Coronary artery (tissue), 2 donors: ENCODE results near the gene TMEM87A.

ENCODE experiments used
- DNase-seq: peaks from one replicate; pipeline ENCODE4 v3.0.0-alpha.2; 2017; ENCODE audit warnings: low spot score
- H3K27ac ChIP-seq, 2 donors: fragments of 200-600 bp; sonication (generic); one replicate each; pipeline ENCODE4 v1.5.1; 2016 to 2019
- H3K4me3 ChIP-seq: fragments of 200-600 bp; sonication (generic); 2 replicates; pipeline ENCODE4 v1.5.1; 2016; ENCODE audit warnings: mild to moderate bottlenecking, moderate library complexity
- TF ChIP-seq, protein P1 (sequence below): fragments of 200-600 bp; sonication (generic); IDR thresholded peaks from one replicate; pipeline ENCODE4 v1.5.1; 2019; ENCODE audit warnings: antibody characterized with exemption

TMEM87A gene

GRCh38 chr15:42270551-42270950, 2.7 kb downstream of the TMEM87A start:
- TF ChIP-seq, protein P1, sequence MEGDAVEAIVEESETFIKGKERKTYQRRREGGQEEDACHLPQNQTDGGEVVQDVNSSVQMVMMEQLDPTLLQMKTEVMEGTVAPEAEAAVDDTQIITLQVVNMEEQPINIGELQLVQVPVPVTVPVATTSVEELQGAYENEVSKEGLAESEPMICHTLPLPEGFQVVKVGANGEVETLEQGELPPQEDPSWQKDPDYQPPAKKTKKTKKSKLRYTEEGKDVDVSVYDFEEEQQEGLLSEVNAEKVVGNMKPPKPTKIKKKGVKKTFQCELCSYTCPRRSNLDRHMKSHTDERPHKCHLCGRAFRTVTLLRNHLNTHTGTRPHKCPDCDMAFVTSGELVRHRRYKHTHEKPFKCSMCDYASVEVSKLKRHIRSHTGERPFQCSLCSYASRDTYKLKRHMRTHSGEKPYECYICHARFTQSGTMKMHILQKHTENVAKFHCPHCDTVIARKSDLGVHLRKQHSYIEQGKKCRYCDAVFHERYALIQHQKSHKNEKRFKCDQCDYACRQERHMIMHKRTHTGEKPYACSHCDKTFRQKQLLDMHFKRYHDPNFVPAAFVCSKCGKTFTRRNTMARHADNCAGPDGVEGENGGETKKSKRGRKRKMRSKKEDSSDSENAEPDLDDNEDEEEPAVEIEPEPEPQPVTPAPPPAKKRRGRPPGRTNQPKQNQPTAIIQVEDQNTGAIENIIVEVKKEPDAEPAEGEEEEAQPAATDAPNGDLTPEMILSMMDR, result no peak
- no peak for DNase-seq
- H3K27ac ChIP-seq, result no peak overlapping the region
- H3K4me3 ChIP-seq, result no peak overlapping the region

GRCh38 chr15:42267286-42267685, 5.9 kb downstream of the TMEM87A start:
- TF ChIP-seq, protein P1, result no peak
- DNase-seq, result no peak
- Histone ChIP-seq H3K4me3 (no peak overlapping the region), H3K27ac (no peak overlapping the region)

DNA sequence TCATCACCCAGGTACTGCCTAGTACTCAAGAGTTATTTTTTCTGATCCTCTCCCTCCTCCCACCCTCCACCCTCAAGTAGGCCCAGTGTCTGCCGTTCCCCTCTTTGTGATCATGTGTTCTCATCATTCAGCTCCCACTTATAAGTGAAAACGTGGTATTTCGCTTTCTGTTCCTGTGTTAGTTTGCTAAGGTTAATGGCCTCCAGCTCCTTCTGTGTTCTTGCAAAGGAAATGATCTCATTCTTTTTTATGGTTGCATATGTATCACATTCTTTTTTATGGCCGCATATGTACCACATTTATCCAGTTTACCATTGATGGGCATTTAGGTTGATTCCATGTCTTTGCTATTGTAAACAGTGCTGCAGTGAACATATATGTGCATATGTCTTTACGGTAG, 8.4 kb downstream of the TMEM87A start:
- no peak for DNase-seq
- H3K27ac ChIP-seq, result no peak overlapping the region
- TF ChIP-seq, protein P1, result no peak
- no peak overlapping the region for H3K4me3 ChIP-seq

GRCh38 chr15:42253300-42253699, 19.9 kb downstream of the TMEM87A start:
- Histone ChIP-seq H3K27ac (no peak overlapping the region), H3K4me3 (no peak overlapping the region)
- no peak for DNase-seq
- TF ChIP-seq, protein P1, result no peak

DNA sequence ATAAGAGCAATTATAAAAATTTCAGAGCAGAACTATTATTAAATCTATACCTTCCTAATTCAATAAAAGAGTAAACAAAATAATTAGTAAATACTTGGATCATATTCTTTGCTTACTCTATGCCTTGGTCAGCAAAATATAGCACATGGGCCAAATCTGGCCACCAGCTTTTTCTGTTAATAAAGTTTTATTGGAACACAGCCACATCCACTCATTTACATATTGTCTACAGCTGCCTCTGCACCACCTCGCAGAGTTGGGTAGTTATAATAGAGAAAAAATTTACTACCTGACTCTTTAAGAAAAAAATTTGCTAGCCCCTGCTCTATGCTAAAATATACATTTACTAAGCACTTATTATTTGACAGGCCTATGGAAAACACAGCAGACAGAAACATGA, 32.4 kb downstream of the TMEM87A start:
- H3K4me3 ChIP-seq, result no peak overlapping the region
- H3K27ac ChIP-seq, result no peak overlapping the region
- TF ChIP-seq, protein P1, result no peak
- no peak for DNase-seq

- Histone ChIP-seq H3K27ac (no peak overlapping the region), H3K4me3 (no peak overlapping the region)
- no peak for DNase-seq
- TF ChIP-seq, protein P1, result no peak
These were observed 33.6 kb downstream of the TMEM87A start for GRCh38 chr15:42239528-42240182.

GRCh38 chr15:42233107-42233506, 40.1 kb downstream of the TMEM87A start:
- no peak for DNase-seq
- TF ChIP-seq, protein P1, result no peak
- Histone ChIP-seq H3K4me3 (no peak overlapping the region), H3K27ac (no peak overlapping the region)
